ENCODE data around the gene C5orf47. TPM values are rescaled to one million over a fixed set of nuclear protein-coding genes. Genes with fewer than 3 reads are reported as not detected.

Gene C5orf47
- total RNA-seq, 4 donors from 2014 or later: not detected

- no peak for DNase-seq
- H3K9me3 ChIP-seq: no peaks in the 10 kb centered on the region
- no peaks in the 10 kb centered on the region for H3K36me3 ChIP-seq
- intact Hi-C loops (cut with DNase I; ENCODE audit: low total_unique reads) (no loop called here), in situ Hi-C loops (cut with MboI; ENCODE audit: low pct_ligation_motif_present in 1 of 4, low pct_unique_long_range_greater_than_20kb in 1 of 4, low sequenced_read_pairs in 3 of 4) (loop anchor here (10.0 to 25.0 kb wide), 2 partner anchors 265 to 267 kb away; no protein-coding TSS in a partner anchor)
- WGBS, 2 donors (ENCODE audit: low coverage in 1 of 2): 63 to 76% methylated on average over 4 of the region's 4 CpGs
- no peaks in the 10 kb centered on the region for H3K27me3 ChIP-seq
- no peak overlapping the region for H3K27ac ChIP-seq
- H3K4me1 ChIP-seq: no peaks in the 10 kb centered on the region
- no peak overlapping the region for H3K4me3 ChIP-seq
- TF ChIP-seq CTCF (IDR thresholded peaks at IDR 0.05): no peak
- TF ChIP-seq EP300 (IDR thresholded peaks at IDR 0.05; ENCODE audit: low read depth): no peak
- TF ChIP-seq POLR2A (IDR thresholded peaks at IDR 0.05): no peak
- TF ChIP-seq POLR2AphosphoS5 (IDR thresholded peaks at IDR 0.05): no peak
Observed at GRCh38 chr5:174047472-174048099, 58.6 kb downstream of the C5orf47 start.

GRCh38 chr5:174052636-174053035, 63.7 kb downstream of the C5orf47 start:
- no peak for DNase-seq
- Histone ChIP-seq H3K27ac (no peak overlapping the region), H3K4me1 (no peaks in the 10 kb centered on the region), H3K4me3 (no peak overlapping the region), H3K27me3 (no peaks in the 10 kb centered on the region), H3K9me3 (no peaks in the 10 kb centered on the region), H3K36me3 (no peaks in the 10 kb centered on the region)
- in situ Hi-C loops (cut with MboI; ENCODE audit: low pct_ligation_motif_present in 1 of 4, low pct_unique_long_range_greater_than_20kb in 1 of 4, low sequenced_read_pairs in 3 of 4): no loop called here
- WGBS, 2 donors (ENCODE audit: low coverage in 1 of 2): 65 to 93% methylated on average over 2 to 5 of the region's 5 CpGs
- TF ChIP-seq CTCF (IDR thresholded peaks at IDR 0.05) (no peak), POLR2A (IDR thresholded peaks at IDR 0.05) (no peak), POLR2AphosphoS5 (IDR thresholded peaks at IDR 0.05) (no peak)
- intact Hi-C loops (cut with DNase I; ENCODE audit: low total_unique reads): no loop called here

- in situ Hi-C loops (cut with MboI; ENCODE audit: low pct_ligation_motif_present in 1 of 4, low pct_unique_long_range_greater_than_20kb in 1 of 4, low sequenced_read_pairs in 3 of 4) (no loop called here), intact Hi-C loops (cut with DNase I; ENCODE audit: low total_unique reads) (no loop called here)
- DNase-seq: no peak
- Histone ChIP-seq H3K36me3 (no peaks in the 10 kb centered on the region), H3K27me3 (no peaks in the 10 kb centered on the region), H3K9me3 (no peaks in the 10 kb centered on the region), H3K27ac (no peak overlapping the region), H3K4me1 (no peaks in the 10 kb centered on the region), H3K4me3 (no peak overlapping the region)
- TF ChIP-seq POLR2A (IDR thresholded peaks at IDR 0.05) (no peak), POLR2AphosphoS5 (IDR thresholded peaks at IDR 0.05) (no peak), CTCF (IDR thresholded peaks at IDR 0.05) (no peak), EP300 (IDR thresholded peaks at IDR 0.05; ENCODE audit: low read depth) (no peak)
- WGBS, 2 donors (ENCODE audit: low coverage in 1 of 2): 80 to 84% methylated on average over 3 of the region's 3 CpGs
Observed at GRCh38 chr5:174053905-174054304, 64.9 kb downstream of the C5orf47 start.

Other genes starting within 250 kb of the C5orf47 start
- 10 to 100 TPM; 23.6 to 67.7 (median 36.5) TPM for gene CPEB4, start 100.8 kb upstream of the C5orf47 start, total RNA-seq
- gene NSG2, start 56.5 kb downstream of the C5orf47 start, total RNA-seq: 1 to 10 TPM in 2 of 4 donors, not detected in 2; 1.4 to 4.0 TPM

Data from transverse colon (tissue), 4 donors.